Tibial nerve (tissue), 4 donors: ENCODE results near the gene DPPA5. TPM values are rescaled to one million over a fixed set of nuclear protein-coding genes. Genes with fewer than 3 reads are reported as not detected.
"Not testable (repeated sequence)": the region's sequence is repeated elsewhere in the genome, so short reads cannot be mapped to it uniquely, and the experiment has no call there.

Experiments
- DNase-seq, 2 donors: peaks; one replicate each; pipeline ENCODE4 v3.0.0-alpha.2; 2019; ENCODE audit warnings: low spot score in 2 of 2
- H3K27ac ChIP-seq, 4 donors: fragments of 200-600 bp; sonication (generic) in 3 of 4; one replicate each; pipeline ENCODE4 v1.5.1; 2017 to 2019; ENCODE audit warnings: mild to moderate bottlenecking in 1 of 4
- H3K27me3 ChIP-seq, 2 donors: fragments of 200-600 bp; sonication (generic) in 1 of 2; one replicate each; pipeline versions ENCODE4 v1.5.1 to v1.6.0; 2017 to 2019
- H3K36me3 ChIP-seq, 3 donors: fragments of 200-600 bp; sonication (generic); one replicate each; pipeline ENCODE4 v1.5.1; 2018 to 2019
- H3K4me1 ChIP-seq, 4 donors: fragments of 200-600 bp; sonication (generic) in 3 of 4; one replicate each; pipeline ENCODE4 v1.5.1; 2017 to 2019
- H3K4me3 ChIP-seq, 4 donors: fragments of 200-600 bp; sonication (generic) in 3 of 4; one replicate each; pipeline ENCODE4 v1.5.1; 2017 to 2019; ENCODE audit warnings: mild to moderate bottlenecking in 1 of 4, moderate library complexity in 1 of 4
- H3K9me3 ChIP-seq, 4 donors: fragments of 200-600 bp; sonication (generic) in 3 of 4; one replicate each; pipeline ENCODE4 v1.5.1; 2017 to 2019
- CTCF ChIP-seq, 5 experiments: fragments of 200-600 bp in 3 of 5; fragments of 450-650 bp in 2 of 5; sonication (generic) in 3 of 5; IDR thresholded peaks; one replicate each; pipeline ENCODE4 v1.5.1; 2016 to 2019; ENCODE audit warnings: antibody characterized with exemption in 5 of 5, mild to moderate bottlenecking in 3 of 5, moderate library complexity in 2 of 5
- EP300 ChIP-seq, 2 donors: sonication (generic); formaldehyde crosslinking; IDR thresholded peaks; one replicate each; pipeline ENCODE4 v1.6.1; 2017; ENCODE audit warnings: antibody characterized with exemption in 2 of 2, mild to moderate bottlenecking in 1 of 2
- POLR2A ChIP-seq, 2 donors: fragments of 450-650 bp; IDR thresholded peaks; one replicate each; pipeline ENCODE4 v1.6.1; 2017; ENCODE audit warnings: antibody characterized with exemption in 2 of 2, mild to moderate bottlenecking in 2 of 2, moderate library complexity in 2 of 2
- WGBS, 2 donors: methylation state at CpG; one replicate each; pipeline ENCODE4 v1.1.5; 2018; 5-methylcytosine and 5-hydroxymethylcytosine counted together
- total RNA-seq, 4 donors: library from RNA; depleted of rRNA; stranded (reverse); fragments of >200 nt; gene quantifications; one replicate each; pipeline ENCODE4 v1.1.0, GENCODE V29; 2016

The DPPA5 gene
- total RNA-seq, 4 donors from 2014 or later = not detected

- peaks cover 0 to 7% (median 0%) of the 10 kb centered on the region in 4 donors for H3K4me1 ChIP-seq
- WGBS, 2 donors = 77 to 81% methylated on average over 2 of the region's 2 CpGs
- TF ChIP-seq EP300 (IDR thresholded peaks at IDR 0.05) (no peak), CTCF (IDR thresholded peaks at IDR 0.05) (no peak), POLR2A (IDR thresholded peaks at IDR 0.05) (no peak)
- H3K27me3 ChIP-seq = no peaks in the 10 kb centered on the region
- no peaks in the 10 kb centered on the region for H3K36me3 ChIP-seq
- no peak overlapping the region for H3K4me3 ChIP-seq
- DNase-seq = no peak
- no peak overlapping the region for H3K27ac ChIP-seq
- H3K9me3 ChIP-seq = no peaks in the 10 kb centered on the region
Observed at GRCh38 chr6:73391675-73392074, 37.6 kb upstream of the DPPA5 start.

DNA sequence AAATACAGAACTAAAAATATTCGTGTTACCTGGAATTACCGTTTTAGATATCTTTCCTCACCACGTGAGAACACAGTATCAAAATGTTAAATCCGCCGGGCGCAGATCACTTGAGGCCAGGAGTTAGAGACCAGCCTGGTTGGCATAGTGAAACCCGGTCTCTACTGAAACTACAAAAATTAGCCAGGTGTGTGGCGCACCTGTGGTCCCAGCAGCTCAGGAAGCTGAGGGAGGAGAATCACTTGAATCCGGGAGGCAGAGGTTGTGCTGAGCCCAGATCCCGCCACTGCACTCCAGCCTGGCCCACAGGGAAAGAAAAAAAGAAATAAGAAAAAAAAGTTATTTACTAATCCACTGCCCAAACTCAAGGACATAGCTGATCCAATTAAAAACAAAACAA lies 35.8 kb upstream of the DPPA5 start:
- Histone ChIP-seq H3K27ac (no peak overlapping the region), H3K36me3 (no peaks in the 10 kb centered on the region), H3K4me1 (peaks cover 0 to 7% (median 0%) of the 10 kb centered on the region in 4 donors), H3K4me3 (no peak overlapping the region), H3K27me3 (no peaks in the 10 kb centered on the region), H3K9me3 (no peaks in the 10 kb centered on the region)
- DNase-seq = no peak
- WGBS, 2 donors = 92 to 94% methylated on average over 10 of the region's 10 CpGs
- TF ChIP-seq EP300 (IDR thresholded peaks at IDR 0.05) = no peak
- TF ChIP-seq CTCF (IDR thresholded peaks at IDR 0.05) = no peak
- no peak for TF ChIP-seq POLR2A (IDR thresholded peaks at IDR 0.05)

- H3K36me3 ChIP-seq = no peaks in the 10 kb centered on the region
- peak overlapping the region; percentile 30 to 58 (median 48) for H3K4me3 ChIP-seq
- H3K27me3 ChIP-seq = no peaks in the 10 kb centered on the region
- no peaks in the 10 kb centered on the region for H3K9me3 ChIP-seq
- peaks cover 0 to 7% (median 0%) of the 10 kb centered on the region in 4 donors for H3K4me1 ChIP-seq
- TF ChIP-seq CTCF (IDR thresholded peaks at IDR 0.05) (peak; percentile 27 to 57 (median 47)), POLR2A (IDR thresholded peaks at IDR 0.05) (no peak), EP300 (IDR thresholded peaks at IDR 0.05) (no peak)
- 3% methylated on average over 21 to 36 of the region's 38 CpGs for WGBS, 2 donors
- peak overlapping the region in 3 of 4 donors; percentile 22 to 78 (median 28) for H3K27ac ChIP-seq
- peak in 1 of 2 donors; percentile 36 for DNase-seq
Observed at GRCh38 chr6:73388800-73389512, 34.9 kb upstream of the DPPA5 start.

DNA sequence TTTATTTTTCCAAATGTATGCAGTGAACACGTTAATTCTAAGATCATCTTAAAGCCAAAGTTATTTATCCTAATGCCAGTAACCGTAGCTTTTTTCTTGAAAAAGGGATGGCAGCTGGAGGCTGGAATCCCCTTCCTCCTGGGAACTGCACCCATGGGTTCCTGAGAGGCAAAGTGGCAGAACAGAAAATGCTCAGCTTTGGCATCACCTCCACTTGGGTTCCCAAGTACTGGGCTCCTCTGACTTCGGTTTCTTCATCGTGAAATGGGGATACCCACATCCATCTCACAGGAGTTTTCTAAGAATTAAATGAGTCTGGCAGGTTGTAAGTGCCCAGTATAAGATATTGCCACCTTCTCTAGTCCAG lies 34.3 kb upstream of the DPPA5 start:
- DNase-seq = no peak
- TF ChIP-seq EP300 (IDR thresholded peaks at IDR 0.05) (no peak), CTCF (IDR thresholded peaks at IDR 0.05) (no peak), POLR2A (IDR thresholded peaks at IDR 0.05) (no peak)
- H3K9me3 ChIP-seq = no peaks in the 10 kb centered on the region
- H3K27me3 ChIP-seq = no peaks in the 10 kb centered on the region
- peak overlapping the region; percentile 30 to 58 (median 48) for H3K4me3 ChIP-seq
- 38 to 40% methylated on average over 4 of the region's 4 CpGs for WGBS, 2 donors
- H3K4me1 ChIP-seq = peaks cover 0 to 7% (median 0%) of the 10 kb centered on the region in 4 donors
- no peaks in the 10 kb centered on the region for H3K36me3 ChIP-seq
- peak overlapping the region in 1 of 4 donors; percentile 78 for H3K27ac ChIP-seq

- no peaks in the 10 kb centered on the region for H3K9me3 ChIP-seq
- 91 to 95% methylated on average over 6 of the region's 6 CpGs for WGBS, 2 donors
- no peaks in the 10 kb centered on the region for H3K36me3 ChIP-seq
- no peak for DNase-seq
- no peaks in the 10 kb centered on the region for H3K4me1 ChIP-seq
- TF ChIP-seq CTCF (IDR thresholded peaks at IDR 0.05) = no peak
- no peak for TF ChIP-seq EP300 (IDR thresholded peaks at IDR 0.05)
- no peak for TF ChIP-seq POLR2A (IDR thresholded peaks at IDR 0.05)
- H3K27me3 ChIP-seq = no peaks in the 10 kb centered on the region
- no peak overlapping the region for H3K4me3 ChIP-seq
- no peak overlapping the region for H3K27ac ChIP-seq
Observed at GRCh38 chr6:73382462-73383113, 28.5 kb upstream of the DPPA5 start.

GRCh38 chr6:73381531-73381930 lies 27.5 kb upstream of the DPPA5 start:
- 92 to 93% methylated on average over 10 of the region's 10 CpGs for WGBS, 2 donors
- H3K27me3 ChIP-seq, H3K4me3 ChIP-seq, DNase-seq, H3K27ac ChIP-seq, H3K36me3 ChIP-seq, H3K4me1 ChIP-seq, H3K9me3 ChIP-seq: not testable (repeated sequence)
